ENCODE measurements around the gene PITX2. TPM values are rescaled to one million over a fixed set of nuclear protein-coding genes. Genes with fewer than 3 reads are reported as not detected.

PITX2 gene
- total and polyA plus RNA-seq, 7 donors = 12.4 to 66.3 (median 49.2) TPM

DNA sequence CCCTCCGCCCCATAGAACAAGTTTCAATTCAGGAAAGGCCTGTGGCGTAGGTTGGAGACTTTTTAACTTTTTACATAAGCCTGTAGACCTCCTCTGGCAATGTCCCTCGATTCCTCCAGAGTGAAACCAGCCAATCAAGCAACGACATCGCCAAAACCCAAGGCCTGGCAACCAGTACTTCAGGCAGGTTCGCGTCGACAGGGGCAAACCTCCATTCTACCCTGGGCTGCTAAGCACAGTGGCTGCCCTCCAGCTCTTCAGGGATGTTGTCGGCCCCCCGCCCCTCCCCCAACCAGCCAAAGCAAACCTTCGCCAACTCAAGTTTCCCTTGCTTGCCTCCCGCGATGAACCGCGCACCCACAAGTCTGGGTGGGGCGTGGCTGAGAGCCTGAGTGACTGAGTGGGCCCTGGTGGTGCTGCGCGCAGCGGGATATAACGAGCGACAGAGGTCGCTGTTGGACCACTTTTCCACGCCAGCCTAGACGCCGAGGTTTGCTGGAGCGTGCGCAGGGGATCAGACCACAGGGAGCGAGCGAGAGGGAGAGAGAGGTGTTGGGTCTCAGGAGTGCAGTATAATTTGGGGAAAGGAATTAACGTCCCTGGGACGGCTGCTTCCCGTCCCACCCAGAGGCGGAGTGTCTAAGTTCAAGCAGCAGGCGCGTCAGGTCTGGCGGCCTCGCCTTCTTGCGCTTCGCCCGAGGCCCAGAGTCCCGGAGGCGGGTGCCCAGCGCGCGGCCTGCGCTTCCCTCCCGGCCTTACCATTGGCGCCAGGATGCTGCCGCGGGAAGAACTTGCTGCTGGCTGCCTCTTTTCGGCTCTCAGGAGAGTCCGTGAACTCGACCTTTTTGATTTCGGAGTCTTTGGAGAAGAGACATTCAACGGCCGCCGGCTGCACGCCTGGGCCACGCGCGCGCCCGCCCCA, 9.0 kb upstream of the PITX2 start:
- 38 to 46% (median 40%) methylated on average over 63 of the region's 63 CpGs for WGBS, 3 donors
- intact Hi-C loops (cut with DNase I) = loop anchor here (5.0 to 10.0 kb wide), 6 partner anchors 53 to 1003 kb away; no protein-coding TSS in a partner anchor
- Histone ChIP-seq H3K9me3 (no peaks in the 10 kb centered on the region), H3K4me1 (peaks cover 10% of the 10 kb centered on the region), H3K27me3 (ENCODE audit: insufficient read depth in 3 of 3, low read length in 2 of 3) (peaks cover 0 to 37% (median 3%) of the 10 kb centered on the region in 3 donors), H3K27ac (peak overlapping the region; percentile 88), H3K4me3 (peak overlapping the region; percentile 84), H3K36me3 (ENCODE audit: insufficient read depth in 1 of 2, low read depth in 1 of 2) (no peaks in the 10 kb centered on the region)
- ATAC-seq (peak; percentile 77 to 95 (median 86)), DNase-seq (peak; percentile 79 to 86)
- TF ChIP-seq, protein P1, sequence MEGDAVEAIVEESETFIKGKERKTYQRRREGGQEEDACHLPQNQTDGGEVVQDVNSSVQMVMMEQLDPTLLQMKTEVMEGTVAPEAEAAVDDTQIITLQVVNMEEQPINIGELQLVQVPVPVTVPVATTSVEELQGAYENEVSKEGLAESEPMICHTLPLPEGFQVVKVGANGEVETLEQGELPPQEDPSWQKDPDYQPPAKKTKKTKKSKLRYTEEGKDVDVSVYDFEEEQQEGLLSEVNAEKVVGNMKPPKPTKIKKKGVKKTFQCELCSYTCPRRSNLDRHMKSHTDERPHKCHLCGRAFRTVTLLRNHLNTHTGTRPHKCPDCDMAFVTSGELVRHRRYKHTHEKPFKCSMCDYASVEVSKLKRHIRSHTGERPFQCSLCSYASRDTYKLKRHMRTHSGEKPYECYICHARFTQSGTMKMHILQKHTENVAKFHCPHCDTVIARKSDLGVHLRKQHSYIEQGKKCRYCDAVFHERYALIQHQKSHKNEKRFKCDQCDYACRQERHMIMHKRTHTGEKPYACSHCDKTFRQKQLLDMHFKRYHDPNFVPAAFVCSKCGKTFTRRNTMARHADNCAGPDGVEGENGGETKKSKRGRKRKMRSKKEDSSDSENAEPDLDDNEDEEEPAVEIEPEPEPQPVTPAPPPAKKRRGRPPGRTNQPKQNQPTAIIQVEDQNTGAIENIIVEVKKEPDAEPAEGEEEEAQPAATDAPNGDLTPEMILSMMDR (IDR thresholded peaks at IDR 0.05) = peak; percentile 75

DNA sequence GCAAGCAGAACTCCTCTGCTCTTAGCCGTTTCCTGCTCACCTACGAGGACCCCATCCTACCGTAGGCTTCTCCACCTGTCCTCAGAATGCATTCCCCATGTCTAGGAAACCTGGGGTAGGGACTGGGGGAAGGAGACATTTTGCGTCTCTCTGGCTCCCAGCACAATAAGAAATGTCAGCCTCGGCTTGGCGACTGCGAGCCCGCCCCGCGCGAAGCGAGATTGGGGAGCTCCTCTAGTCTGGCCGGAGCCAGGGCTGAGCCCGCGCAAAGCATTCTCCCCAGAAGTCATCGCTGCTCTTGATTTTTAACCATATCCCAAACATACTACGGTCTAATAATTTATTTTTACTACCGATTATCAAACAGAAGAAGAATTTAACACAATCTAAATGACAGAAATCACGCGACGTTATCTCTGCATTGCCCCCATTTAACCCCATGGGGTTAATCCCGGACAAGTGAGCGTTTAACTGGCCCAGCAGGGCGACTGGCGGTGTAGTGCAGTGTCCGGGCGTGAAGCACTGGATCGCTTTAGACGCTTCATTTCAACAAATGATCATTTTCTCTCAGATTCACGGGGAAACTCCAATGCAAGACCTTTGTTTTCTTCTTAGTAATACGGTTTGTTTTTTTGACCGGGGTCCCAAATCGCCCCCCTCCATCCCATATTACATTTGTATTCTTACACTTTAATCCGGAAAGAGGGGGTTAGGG, 8.0 kb upstream of the PITX2 start:
- DNase-seq = no peak
- Histone ChIP-seq H3K27me3 (ENCODE audit: insufficient read depth in 3 of 3, low read length in 2 of 3) (peaks cover 0 to 37% (median 3%) of the 10 kb centered on the region in 3 donors), H3K36me3 (ENCODE audit: insufficient read depth in 1 of 2, low read depth in 1 of 2) (no peaks in the 10 kb centered on the region), H3K4me1 (peaks cover 10% of the 10 kb centered on the region), H3K9me3 (no peaks in the 10 kb centered on the region), H3K27ac (no peak overlapping the region), H3K4me3 (no peak overlapping the region)
- ATAC-seq = no peak
- TF ChIP-seq, protein P1 (IDR thresholded peaks at IDR 0.05) = no peak
- intact Hi-C loops (cut with DNase I) = loop anchor here (5.0 to 10.0 kb wide), 6 partner anchors 54 to 1004 kb away; no protein-coding TSS in a partner anchor
- WGBS, 3 donors = 56 to 67% (median 63%) methylated on average over 34 of the region's 34 CpGs

DNA sequence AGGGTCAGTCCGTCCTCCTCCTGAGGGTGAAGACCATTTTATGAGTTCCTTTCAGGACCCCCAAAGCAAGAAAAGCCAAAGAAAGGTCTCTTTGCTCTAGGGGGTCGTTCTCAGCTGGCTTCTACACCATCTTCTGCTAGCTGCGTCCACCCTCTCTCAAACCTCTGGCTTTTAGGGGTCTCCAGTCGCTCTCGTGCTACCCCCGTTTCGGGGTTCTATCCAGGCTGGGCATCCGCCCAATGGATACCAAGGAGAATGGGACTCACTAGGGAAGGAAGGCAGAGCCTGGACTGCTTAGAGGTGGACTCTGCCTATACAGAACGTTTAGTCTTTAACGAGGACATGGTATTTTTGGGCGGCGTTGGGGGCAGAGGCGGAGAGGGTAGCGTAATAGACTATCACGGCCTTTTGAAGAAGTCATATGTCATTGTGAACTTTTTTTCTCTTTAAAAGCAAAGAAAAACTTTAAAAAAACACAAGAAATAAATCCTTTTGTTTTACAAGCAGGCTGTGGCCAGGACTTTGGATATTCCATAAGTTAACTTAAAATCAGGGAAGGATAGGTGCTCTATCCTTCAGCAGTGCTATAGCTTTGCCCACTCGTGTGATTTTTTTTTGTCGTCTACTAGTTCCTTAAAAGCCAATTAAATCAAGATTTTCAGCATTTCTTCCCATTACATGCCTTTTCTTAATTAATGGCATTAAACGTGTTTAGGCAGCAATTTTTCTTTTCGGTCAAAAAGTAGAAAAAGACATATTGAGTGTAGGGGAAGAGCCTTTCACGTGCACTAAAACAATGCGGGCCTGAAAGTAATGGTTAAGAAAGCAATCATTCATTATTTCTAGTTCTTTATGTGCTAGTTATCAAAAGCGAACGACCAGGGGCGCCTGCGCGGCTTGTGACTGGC, 7.2 kb upstream of the PITX2 start:
- DNase-seq (no peak), ATAC-seq (no peak)
- intact Hi-C loops (cut with DNase I) = loop anchor here (5.0 to 10.0 kb wide), 6 partner anchors 55 to 1005 kb away; no protein-coding TSS in a partner anchor
- no peak overlapping the region for H3K27ac ChIP-seq
- peaks cover 10% of the 10 kb centered on the region for H3K4me1 ChIP-seq
- no peak overlapping the region for H3K4me3 ChIP-seq
- H3K9me3 ChIP-seq = no peaks in the 10 kb centered on the region
- WGBS, 3 donors = 61 to 68% (median 66%) methylated on average over 26 of the region's 26 CpGs
- H3K27me3 ChIP-seq (ENCODE audit: insufficient read depth in 3 of 3, low read length in 2 of 3) = peaks cover 0 to 37% (median 3%) of the 10 kb centered on the region in 3 donors
- no peaks in the 10 kb centered on the region for H3K36me3 ChIP-seq (ENCODE audit: insufficient read depth in 1 of 2, low read depth in 1 of 2)
- TF ChIP-seq, protein P1 (IDR thresholded peaks at IDR 0.05) = no peak

DNA sequence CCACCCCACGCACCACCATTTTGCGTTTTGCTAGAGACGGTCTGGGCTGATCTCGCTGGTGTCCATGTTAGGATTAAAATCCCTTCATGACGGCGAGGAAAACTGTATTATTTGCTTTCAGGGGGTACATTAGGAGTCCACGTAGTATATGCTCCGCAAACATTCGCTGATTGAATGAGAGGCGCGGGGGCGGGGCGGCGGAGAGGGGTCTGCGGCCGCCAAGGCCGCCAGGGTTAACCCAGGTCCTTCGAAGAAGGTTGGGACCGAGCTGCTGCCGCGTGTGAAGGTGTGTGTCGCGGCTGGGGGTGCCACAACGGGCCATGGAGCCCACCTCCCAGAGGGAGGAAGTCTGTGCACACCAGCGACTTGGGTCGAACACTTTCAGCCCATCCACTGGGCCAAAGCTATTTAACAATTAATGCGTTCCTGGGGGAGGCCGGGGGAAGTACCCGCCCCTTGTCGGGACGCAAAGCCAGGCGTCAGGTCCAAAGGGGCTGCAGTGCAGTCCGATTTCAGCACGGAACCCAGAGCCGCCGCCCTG, 6.4 kb upstream of the PITX2 start:
- intact Hi-C loops (cut with DNase I) = no loop called here
- ATAC-seq = no peak

More for the DNA sequence above, 6.4 kb upstream of the PITX2 start:
- no peak overlapping the region for H3K27ac ChIP-seq
- DNase-seq = no peak
- H3K4me3 ChIP-seq = no peak overlapping the region
- TF ChIP-seq, protein P1 (IDR thresholded peaks at IDR 0.05) = no peak
- H3K27me3 ChIP-seq (ENCODE audit: insufficient read depth in 3 of 3, low read length in 2 of 3) = peaks cover 0 to 37% (median 3%) of the 10 kb centered on the region in 3 donors
- H3K9me3 ChIP-seq = no peaks in the 10 kb centered on the region
- 60 to 63% (median 63%) methylated on average over 36 of the region's 36 CpGs for WGBS, 3 donors
- peaks cover 15% of the 10 kb centered on the region for H3K4me1 ChIP-seq
- no peaks in the 10 kb centered on the region for H3K36me3 ChIP-seq (ENCODE audit: insufficient read depth in 1 of 2, low read depth in 1 of 2)

Data from psoas muscle (tissue), 8 donors.